NCI-H146 treated with DMSO at 0.1 percent for 48 hours (cell line): ENCODE data around the gene NOC2L.
"Not testable (repeated sequence)": the region's sequence is repeated elsewhere in the genome, so short reads cannot be mapped to it uniquely, and the experiment has no call there.

Experiments
- DNase-seq: peaks from one replicate; lab custom pipeline; 2025; ENCODE audit not compliant: unreplicated experiment; lab: John Stamatoyannopoulos, UW

The NOC2L gene

GRCh38 chr1:962381-963300 lies 3.6 kb upstream of the NOC2L start:
- no peak for DNase-seq

- DNase-seq = no peak
These were observed 2.1 kb upstream of the NOC2L start for GRCh38 chr1:961132-961669.

- no peak for DNase-seq
These were observed 1.5 kb upstream of the NOC2L start, which contains the start of gene KLHL17 for GRCh38 chr1:960363-961131. TSS of gene KLHL17 (plus strand) at chr1:960584. CDS start at chr1:960694, 110 bp downstream.

GRCh38 chr1:959731-960362 lies 791 bp upstream of the NOC2L start:
- DNase-seq = no peak

- no peak for DNase-seq
These were observed 2.4 kb downstream of the NOC2L start for GRCh38 chr1:956636-957035.

GRCh38 chr1:955474-955873 lies 3.6 kb downstream of the NOC2L start:
- DNase-seq = no peak

GRCh38 chr1:954927-955326 lies 4.1 kb downstream of the NOC2L start:
- no peak for DNase-seq

- DNase-seq = no peak
These were observed 5.3 kb downstream of the NOC2L start for GRCh38 chr1:953524-954320.

- DNase-seq = no peak
These were observed 6.5 kb downstream of the NOC2L start for GRCh38 chr1:952603-953002.

GRCh38 chr1:952201-952600 lies 6.9 kb downstream of the NOC2L start:
- DNase-seq = no peak

GRCh38 chr1:951364-951763 lies 7.7 kb downstream of the NOC2L start:
- no peak for DNase-seq

GRCh38 chr1:950881-951280 lies 8.2 kb downstream of the NOC2L start:
- no peak for DNase-seq

GRCh38 chr1:950268-950667 lies 8.8 kb downstream of the NOC2L start:
- DNase-seq = no peak

GRCh38 chr1:947958-948357 lies 11.1 kb downstream of the NOC2L start:
- DNase-seq = no peak

- DNase-seq = not testable (repeated sequence)
These were observed 12.2 kb downstream of the NOC2L start for GRCh38 chr1:946811-947210.

- no peak for DNase-seq
These were observed 13.1 kb downstream of the NOC2L start for GRCh38 chr1:945688-946556.

GRCh38 chr1:944341-945325 lies 14.4 kb downstream of the NOC2L start:
- DNase-seq = no peak
